GM12872 (cell line): ENCODE data around the gene MFSD6.

ENCODE experiments used
- CTCF ChIP-seq: IDR thresholded peaks from 3 replicates; pipeline ENCODE4 v1.5.1; 2011; ENCODE audit warnings: low read depth, mild to moderate bottlenecking, low read length, moderate library complexity; ENCODE audit not compliant: insufficient read depth

Gene MFSD6

GRCh38 chr2:190431907-190432306, 23.8 kb downstream of the MFSD6 start:
- no peak for TF ChIP-seq CTCF

- TF ChIP-seq CTCF: no peak
These were observed 24.5 kb downstream of the MFSD6 start for GRCh38 chr2:190432567-190433231.

GRCh38 chr2:190435031-190435670, 27.0 kb downstream of the MFSD6 start:
- no peak for TF ChIP-seq CTCF

- no peak for TF ChIP-seq CTCF
These were observed 28.4 kb downstream of the MFSD6 start for GRCh38 chr2:190436557-190436956.

DNA sequence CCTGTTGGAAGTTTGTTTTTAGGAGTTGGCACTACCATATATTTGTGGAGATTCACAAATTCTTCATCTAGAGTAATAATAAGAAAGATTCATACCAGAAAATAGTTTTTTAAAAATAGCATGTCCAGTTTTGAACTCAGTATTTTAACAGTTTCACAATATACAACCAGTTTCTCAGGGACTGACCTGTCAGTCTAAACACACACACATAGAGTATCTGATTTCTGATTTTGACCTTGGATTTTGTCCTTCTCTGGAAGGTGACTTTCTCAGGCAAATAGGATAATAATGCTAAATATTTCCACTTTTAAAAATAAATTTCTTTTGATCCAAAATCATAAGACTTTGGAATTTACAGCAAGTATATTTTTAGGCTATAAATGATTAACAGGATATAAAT, 32.0 kb downstream of the MFSD6 start:
- no peak for TF ChIP-seq CTCF

- no peak for TF ChIP-seq CTCF
These were observed 33.4 kb downstream of the MFSD6 start for GRCh38 chr2:190441564-190441963.

GRCh38 chr2:190443055-190443454, 34.9 kb downstream of the MFSD6 start:
- no peak for TF ChIP-seq CTCF
